GM19043 (cell line): ENCODE measurements around the gene RRP15.

Source experiments
- ATAC-seq: cut with Tn5 transposase; IDR thresholded peaks from one replicate; pipeline ENCODE4 v1.9.1; 2021; ENCODE audit warnings: low read depth; ENCODE audit not compliant: unreplicated experiment

Gene RRP15

GRCh38 chr1:218382261-218382660 is 97.2 kb downstream of the RRP15 start:
- no peak for ATAC-seq

GRCh38 chr1:218383051-218383450 is 98.0 kb downstream of the RRP15 start:
- no peak for ATAC-seq

- ATAC-seq = no peak
Observed at GRCh38 chr1:218383681-218384080, 98.6 kb downstream of the RRP15 start.

GRCh38 chr1:218384581-218384993 is 99.5 kb downstream of the RRP15 start:
- ATAC-seq = no peak
